Measurements from ENCODE around the gene SOX12.
"Not testable (repeated sequence)": the region's sequence is repeated elsewhere in the genome, so short reads cannot be mapped to it uniquely, and the experiment has no call there.

The SOX12 gene

DNA sequence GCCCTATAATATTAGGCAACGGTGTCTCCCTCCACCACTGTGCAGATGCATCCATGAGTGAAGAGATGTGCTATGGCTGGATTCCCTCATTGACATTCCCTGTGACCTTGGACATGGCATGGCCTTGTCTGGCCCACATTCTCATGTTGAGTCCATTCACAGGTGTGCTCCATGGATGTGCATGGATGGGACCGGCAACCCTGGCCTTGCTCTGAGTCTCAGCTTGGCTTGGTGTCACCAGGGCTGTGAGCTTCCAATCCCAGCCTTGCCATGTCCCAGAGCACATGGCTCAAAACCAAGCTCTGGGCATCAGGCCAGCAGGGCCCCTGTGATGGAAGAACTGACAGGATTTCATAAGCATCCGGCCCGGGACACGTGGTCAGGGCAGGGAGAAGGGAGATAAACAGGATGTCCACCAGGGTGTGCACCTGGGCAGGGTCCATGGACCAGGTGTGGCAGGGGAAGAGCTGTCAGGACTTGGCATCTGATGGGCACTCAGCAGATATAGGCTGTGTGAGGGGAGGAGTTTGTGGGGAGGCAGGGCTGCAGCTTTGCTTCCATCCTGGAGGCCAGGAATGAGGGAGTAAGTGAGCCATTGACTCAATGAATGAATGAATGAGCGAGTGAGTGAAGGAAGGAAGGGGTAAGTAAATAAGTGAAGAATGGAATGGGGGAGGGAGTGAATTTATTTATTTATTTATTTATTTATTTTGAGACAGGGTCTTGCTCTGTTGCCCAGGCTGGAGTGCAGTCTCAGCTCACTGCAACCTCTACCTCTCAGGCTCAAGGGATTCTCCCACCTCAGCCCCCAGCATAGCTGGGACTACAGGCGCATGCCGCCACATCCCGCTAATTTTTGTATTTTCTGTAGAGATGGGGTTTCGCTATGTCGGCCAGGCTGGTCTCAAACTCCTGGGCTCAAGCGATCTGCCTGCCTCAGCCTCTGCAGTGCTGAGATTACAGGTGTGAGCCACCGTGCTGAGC lies 37.2 kb downstream of the SOX12 start:
- no peak for DNase-seq (ENCODE audit: low read depth)

- DNase-seq (ENCODE audit: low read depth) = no peak
Measured at GRCh38 chr20:363319-364078, 38.1 kb downstream of the SOX12 start.

GRCh38 chr20:364905-365794 lies 39.8 kb downstream of the SOX12 start:
- DNase-seq (ENCODE audit: low read depth) = no peak

DNA sequence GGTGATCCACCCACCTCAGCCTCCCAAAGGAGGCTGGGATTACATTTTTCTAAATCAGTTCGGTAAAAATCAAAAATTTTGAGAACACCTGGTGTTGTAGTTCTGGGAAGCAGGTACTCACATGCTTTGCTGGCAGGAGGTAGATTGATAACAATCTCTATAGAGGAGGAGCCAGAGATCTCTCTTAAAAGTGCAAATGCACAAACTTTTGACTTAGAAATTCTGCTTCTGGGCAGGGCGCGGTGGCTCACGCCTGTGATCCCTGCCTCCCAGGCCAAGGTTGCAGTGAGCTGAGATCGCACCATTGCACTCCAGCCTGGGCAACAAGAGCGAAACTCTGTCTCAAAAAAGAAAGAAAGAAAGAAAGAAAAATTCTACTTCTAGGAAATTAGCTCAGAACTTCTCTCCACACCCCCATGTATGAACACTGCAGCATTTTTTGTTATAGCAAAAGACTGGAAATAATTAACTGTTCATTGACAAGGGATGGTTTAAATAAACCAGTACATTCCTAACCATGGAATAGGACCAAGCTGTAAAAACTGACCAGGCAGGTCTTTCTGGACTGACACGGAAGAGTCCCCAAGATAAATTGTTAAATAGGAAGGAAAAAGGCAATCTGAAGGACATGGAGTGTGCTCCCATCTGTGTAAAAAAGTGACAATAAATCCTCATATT lies 40.8 kb downstream of the SOX12 start:
- no peak for DNase-seq (ENCODE audit: low read depth)

- no peak for DNase-seq (ENCODE audit: low read depth)
Measured at GRCh38 chr20:366719-367485, 41.5 kb downstream of the SOX12 start.

DNA sequence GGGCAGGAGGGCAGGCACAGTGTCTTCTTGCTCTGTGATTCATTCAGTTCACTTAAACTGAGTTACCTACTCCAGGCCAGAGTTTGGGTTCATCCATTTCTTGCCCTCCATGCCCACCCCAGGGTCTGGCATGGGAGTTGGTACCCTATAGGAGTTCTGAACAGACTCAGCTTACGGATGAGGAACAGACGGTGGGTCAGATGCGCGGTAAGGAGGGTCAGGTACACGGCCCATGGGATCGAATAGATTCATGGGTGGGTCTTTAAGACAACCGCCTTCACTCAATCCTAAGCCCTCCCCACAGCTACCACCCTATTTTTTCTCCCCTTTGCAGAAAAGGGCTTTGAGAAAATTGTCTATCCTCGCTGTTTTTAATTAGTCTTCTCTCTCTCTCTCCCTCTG lies 42.1 kb downstream of the SOX12 start:
- no peak for DNase-seq (ENCODE audit: low read depth)

DNA sequence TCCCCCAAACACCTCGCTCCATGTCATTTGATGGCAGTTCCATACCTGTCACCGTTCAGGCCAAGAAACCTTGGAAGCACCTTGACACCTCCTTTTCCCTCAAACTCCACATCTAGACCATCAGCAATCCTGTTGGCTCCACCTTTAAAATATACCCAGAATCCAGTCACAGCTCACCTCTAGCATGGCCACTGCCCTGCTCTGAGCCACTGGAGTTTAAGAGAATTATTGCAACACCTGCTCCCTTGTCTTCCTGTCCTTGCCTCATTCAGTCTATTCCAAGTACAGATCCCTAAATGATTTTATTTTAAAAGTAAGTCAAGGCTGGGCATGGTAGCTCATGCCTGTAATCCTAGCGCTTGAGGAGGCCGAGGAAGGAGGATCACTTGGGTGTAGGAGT lies 43.6 kb downstream of the SOX12 start:
- DNase-seq (ENCODE audit: low read depth) = no peak

DNA sequence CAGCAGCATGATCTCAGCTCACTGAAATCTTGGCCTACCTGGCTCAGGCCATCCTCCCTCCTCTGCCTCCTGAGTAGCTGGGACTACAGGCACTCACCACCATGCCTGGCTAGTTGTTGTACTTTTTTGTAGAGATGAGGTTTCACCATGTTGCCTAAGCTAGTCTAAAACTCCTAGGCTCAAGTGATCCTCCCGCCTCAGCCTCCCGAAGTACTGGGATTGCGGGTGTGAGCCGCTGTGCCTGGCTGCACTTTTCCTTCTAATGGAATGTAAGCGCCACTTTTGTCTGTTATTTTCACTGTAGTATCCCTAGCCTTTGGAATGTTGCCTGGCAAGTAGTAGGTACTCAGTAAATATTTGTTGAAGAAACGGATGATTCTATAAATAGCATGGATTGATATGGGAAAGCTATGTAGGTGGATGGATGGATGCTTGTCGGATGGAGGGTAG lies 44.8 kb downstream of the SOX12 start:
- DNase-seq (ENCODE audit: low read depth) = no peak

- DNase-seq (ENCODE audit: low read depth) = no peak
Measured at GRCh38 chr20:370977-371754, 45.8 kb downstream of the SOX12 start.

- no peak for DNase-seq (ENCODE audit: low read depth)
Measured at GRCh38 chr20:371755-372542, 46.6 kb downstream of the SOX12 start.

DNA sequence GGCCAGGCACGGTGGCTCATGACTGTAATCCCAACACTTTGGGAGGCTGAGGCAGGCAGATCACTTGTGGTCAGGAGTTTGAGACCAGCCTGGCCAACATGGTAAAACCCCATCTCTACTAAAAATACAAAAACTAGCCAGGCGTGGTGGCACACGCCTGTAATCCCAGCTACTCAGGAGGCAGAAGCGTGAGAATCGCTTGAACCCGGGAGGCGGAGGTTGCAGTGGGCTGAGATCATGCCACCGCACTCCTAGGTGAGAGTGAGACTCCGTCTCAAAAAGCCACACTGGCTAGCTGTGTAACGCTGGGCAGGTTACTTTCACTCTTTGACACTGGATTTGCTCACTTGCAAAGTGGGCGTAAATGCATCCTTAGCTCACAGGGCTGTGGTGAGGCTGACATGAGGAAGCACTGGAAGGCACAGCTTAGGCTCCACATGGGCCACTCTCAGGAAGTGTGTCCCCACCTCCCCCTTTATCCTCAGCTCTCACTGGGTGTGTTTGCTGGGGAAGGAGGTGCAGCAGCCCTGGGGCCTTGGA lies 47.3 kb downstream of the SOX12 start:
- DNase-seq (ENCODE audit: low read depth) = not testable (repeated sequence)

DNA sequence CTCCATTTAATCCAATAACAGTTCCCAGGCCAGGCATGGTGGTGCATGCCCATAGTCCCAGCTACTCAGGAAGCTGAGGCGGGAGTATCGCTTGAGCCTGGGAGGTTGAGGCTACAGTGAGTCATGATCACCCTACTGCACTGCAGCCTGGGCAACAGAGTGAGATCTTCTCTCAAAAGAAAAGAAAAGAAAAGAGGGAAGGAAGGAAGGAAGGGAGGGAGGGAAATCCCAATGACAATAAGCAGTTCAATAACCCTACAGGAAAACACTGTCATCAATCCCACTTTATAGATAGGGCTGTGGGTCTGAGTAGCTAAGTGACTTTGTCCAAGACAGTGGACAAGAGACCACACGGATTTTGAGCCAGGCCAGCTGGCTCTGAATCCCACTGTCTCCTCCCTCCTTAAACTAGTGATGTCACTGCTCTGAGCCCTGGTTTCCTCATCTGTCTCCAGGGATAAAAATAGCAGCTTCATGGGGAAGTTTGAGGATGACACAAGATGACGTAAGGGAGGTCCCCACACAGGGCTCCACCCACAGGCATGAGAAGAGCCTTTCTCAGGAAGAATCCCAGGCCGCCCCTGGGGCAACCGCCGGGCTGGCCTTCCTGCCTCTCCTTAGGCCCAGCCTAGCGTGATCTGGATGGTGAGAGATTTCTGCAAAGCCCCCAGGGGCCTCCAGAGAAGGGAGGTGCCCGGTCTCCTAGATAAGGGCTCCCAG lies 48.0 kb downstream of the SOX12 start:
- DNase-seq (ENCODE audit: low read depth) = no peak

DNA sequence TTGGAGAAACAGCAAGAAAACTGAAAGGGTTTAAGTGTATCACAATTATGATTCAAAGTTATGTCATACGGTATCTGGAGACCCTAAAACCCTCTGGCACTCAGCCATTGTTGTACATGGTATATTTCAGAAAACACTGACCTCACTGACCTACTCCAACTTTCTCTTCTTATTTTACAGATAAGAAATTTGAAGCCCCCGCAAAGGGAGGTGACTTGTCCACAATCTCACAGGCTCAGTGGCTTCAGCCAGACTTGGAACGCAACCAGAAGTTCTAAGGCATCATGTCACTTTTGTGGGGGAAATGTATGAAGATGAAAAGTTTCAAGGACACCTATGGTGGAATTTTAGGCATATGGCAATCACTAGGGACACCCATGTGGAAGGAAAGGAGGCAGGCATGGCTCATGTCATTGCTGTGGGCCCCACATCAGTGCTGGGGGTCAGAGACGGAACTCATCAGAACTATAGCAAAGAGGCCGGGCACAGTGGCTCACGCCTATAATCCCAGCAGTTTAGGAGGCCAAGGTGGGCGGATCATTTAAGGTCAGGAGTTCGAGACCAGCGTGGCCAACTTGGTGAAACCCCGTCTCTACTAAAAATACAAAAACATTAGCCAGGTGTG lies 50.0 kb downstream of the SOX12 start:
- no peak for DNase-seq (ENCODE audit: low read depth)

DNA sequence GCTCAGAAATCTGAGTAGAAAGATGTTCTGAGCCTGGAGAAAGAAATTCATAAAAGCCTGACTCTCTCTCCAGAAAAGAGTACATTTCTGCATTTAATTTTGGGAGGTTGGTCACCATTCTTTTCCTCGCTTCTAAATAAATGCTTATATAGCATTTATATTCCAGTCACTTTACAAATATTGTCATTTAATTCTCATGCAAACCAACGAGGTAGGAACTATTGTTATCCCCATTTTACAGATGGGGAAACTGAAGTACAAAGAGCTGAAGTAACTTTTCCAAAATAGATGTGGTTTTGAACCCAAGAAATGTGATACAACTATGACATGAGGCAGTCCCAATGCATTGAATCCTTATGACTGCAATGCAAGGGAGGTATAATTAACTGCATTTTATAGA lies 50.7 kb downstream of the SOX12 start:
- no peak for DNase-seq (ENCODE audit: low read depth)

DNA sequence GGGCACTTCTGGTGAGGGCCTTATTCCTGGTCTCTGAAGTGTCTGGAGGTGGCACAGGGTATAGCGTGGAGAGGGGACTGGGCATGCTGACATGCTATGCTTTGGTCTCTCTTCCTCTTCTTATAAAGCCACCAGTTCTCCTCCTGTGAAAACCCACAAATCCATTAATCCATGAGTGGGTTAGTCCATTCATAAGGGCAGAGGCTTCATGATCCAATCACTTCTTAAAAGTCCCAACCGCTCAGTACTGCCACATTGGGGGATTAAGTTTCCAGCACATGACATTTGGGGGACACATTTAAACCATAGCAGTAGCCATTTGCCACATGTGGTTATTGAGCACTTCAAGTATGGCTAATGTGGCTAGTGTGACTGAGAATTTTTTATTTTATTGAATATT lies 51.4 kb downstream of the SOX12 start:
- no peak for DNase-seq (ENCODE audit: low read depth)

DNA sequence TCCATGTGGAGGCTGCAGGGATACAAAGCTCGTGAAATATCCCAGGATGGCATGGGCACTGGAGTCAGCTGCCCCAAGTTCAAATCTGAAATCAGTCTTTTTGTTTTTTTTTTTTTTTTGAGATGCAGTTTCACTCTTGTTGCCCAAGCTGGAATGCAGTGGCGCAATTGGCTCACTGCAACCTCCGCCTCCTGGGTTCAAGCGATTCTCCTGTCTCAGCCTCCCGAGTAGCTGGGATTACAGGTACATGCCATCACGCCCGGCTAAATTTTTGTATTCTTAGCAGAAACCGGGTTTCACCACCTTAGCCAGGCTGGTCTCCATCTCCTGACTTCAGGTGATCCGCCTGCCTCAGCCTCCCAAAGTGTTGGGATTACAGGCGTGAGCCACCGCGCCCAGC lies 52.2 kb downstream of the SOX12 start:
- not testable (repeated sequence) for DNase-seq (ENCODE audit: low read depth)

DNA sequence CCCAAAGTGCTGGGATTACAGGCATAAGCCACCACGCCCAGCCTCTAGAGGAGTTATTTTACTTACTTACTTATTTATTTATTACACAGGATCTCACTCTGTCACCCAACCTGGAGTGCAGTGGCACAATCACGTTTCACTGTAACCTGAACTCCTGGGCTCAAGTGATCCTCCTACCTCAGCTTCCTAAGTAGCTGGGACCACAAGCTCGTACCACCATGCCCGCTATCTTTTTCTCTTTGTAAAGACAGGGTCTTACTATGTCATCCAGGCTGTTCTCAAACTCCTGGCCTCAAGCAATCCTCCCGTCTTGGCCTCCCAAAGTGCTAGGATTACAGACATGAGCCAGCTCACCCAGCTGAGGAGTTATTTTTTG lies 53.6 kb downstream of the SOX12 start:
- no peak for DNase-seq (ENCODE audit: low read depth)
